ENCODE measurements around the gene ACOD1.

The ACOD1 gene

GRCh38 chr13:76965759-76966421, 17.6 kb downstream of the ACOD1 start:
- Mint-ChIP-seq H3K4me1 (no peaks in the 10 kb centered on the region), H3K27me3 (peaks cover 10 to 26% of the 10 kb centered on the region in 2 donors), H3K4me3 (no peak overlapping the region), H3K27ac (no peak overlapping the region), H3K36me3 (peaks cover 0 to 4% of the 10 kb centered on the region in 2 donors), H3K9me3 (peaks cover 4 to 5% of the 10 kb centered on the region in 2 donors)
- no peak for DNase-seq
- no peak for ATAC-seq (replicated peaks)

- ATAC-seq (replicated peaks) (no peak), DNase-seq (no peak)
- Mint-ChIP-seq H3K4me1 (peaks cover 0 to 2% of the 10 kb centered on the region in 2 donors), H3K9me3 (no peaks in the 10 kb centered on the region), H3K27me3 (peaks cover 18 to 35% of the 10 kb centered on the region in 2 donors), H3K36me3 (no peaks in the 10 kb centered on the region), H3K27ac (no peak overlapping the region), H3K4me3 (no peak overlapping the region)
Observed at GRCh38 chr13:76967031-76967430, 18.7 kb downstream of the ACOD1 start.

- Mint-ChIP-seq H3K9me3 (no peaks in the 10 kb centered on the region), H3K36me3 (no peaks in the 10 kb centered on the region), H3K4me1 (peaks cover 3 to 8% of the 10 kb centered on the region in 2 donors), H3K27ac (no peak overlapping the region), H3K27me3 (peaks cover 24 to 46% of the 10 kb centered on the region in 2 donors), H3K4me3 (no peak overlapping the region)
- DNase-seq (no peak), ATAC-seq (replicated peaks) (no peak)
Observed at GRCh38 chr13:76968041-76968440, 19.7 kb downstream of the ACOD1 start.

- H3K27me3 Mint-ChIP-seq: peaks cover 30 to 51% of the 10 kb centered on the region in 2 donors
- DNase-seq: no peak
Observed at GRCh38 chr13:76969488-76970365, 21.4 kb downstream of the ACOD1 start.

GRCh38 chr13:76971215-76971614, 22.9 kb downstream of the ACOD1 start:
- peaks cover 31 to 51% of the 10 kb centered on the region in 2 donors for H3K27me3 Mint-ChIP-seq
- ATAC-seq (replicated peaks): no peak
- peaks cover 3 to 8% of the 10 kb centered on the region in 2 donors for H3K4me1 Mint-ChIP-seq
- H3K4me3 Mint-ChIP-seq: no peak overlapping the region
- no peak overlapping the region for H3K27ac Mint-ChIP-seq
- no peaks in the 10 kb centered on the region for H3K9me3 Mint-ChIP-seq
- DNase-seq: no peak
- H3K36me3 Mint-ChIP-seq: no peaks in the 10 kb centered on the region

More at GRCh38 chr13:76969488-76970365, 21.4 kb downstream of the ACOD1 start:
- Mint-ChIP-seq H3K4me1 (peaks cover 3 to 8% of the 10 kb centered on the region in 2 donors), H3K9me3 (no peaks in the 10 kb centered on the region), H3K4me3 (no peak overlapping the region), H3K27ac (no peak overlapping the region), H3K36me3 (no peaks in the 10 kb centered on the region)
- ATAC-seq (replicated peaks): no peak

GRCh38 chr13:76971851-76972829, 23.8 kb downstream of the ACOD1 start:
- no peak for DNase-seq
- H3K27ac Mint-ChIP-seq: no peak overlapping the region
- no peaks in the 10 kb centered on the region for H3K36me3 Mint-ChIP-seq

GRCh38 chr13:76973920-76974617, 25.8 kb downstream of the ACOD1 start:
- no peak overlapping the region for H3K27ac Mint-ChIP-seq
- H3K27me3 Mint-ChIP-seq: peaks cover 33 to 49% of the 10 kb centered on the region in 2 donors
- H3K9me3 Mint-ChIP-seq: no peaks in the 10 kb centered on the region
- ATAC-seq (replicated peaks) (no peak), DNase-seq (no peak)
- H3K36me3 Mint-ChIP-seq: no peaks in the 10 kb centered on the region
- H3K4me1 Mint-ChIP-seq: peaks cover 3 to 8% of the 10 kb centered on the region in 2 donors
- H3K4me3 Mint-ChIP-seq: no peak overlapping the region

More at GRCh38 chr13:76971851-76972829, 23.8 kb downstream of the ACOD1 start:
- H3K9me3 Mint-ChIP-seq: no peaks in the 10 kb centered on the region
- ATAC-seq (replicated peaks): no peak
- peaks cover 3 to 8% of the 10 kb centered on the region in 2 donors for H3K4me1 Mint-ChIP-seq
- peaks cover 31 to 53% of the 10 kb centered on the region in 2 donors for H3K27me3 Mint-ChIP-seq
- H3K4me3 Mint-ChIP-seq: no peak overlapping the region

- Mint-ChIP-seq H3K9me3 (no peaks in the 10 kb centered on the region), H3K36me3 (no peaks in the 10 kb centered on the region), H3K27ac (no peak overlapping the region), H3K27me3 (peaks cover 35 to 52% of the 10 kb centered on the region in 2 donors), H3K4me3 (no peak overlapping the region), H3K4me1 (peaks cover 3 to 8% of the 10 kb centered on the region in 2 donors)
- no peak for ATAC-seq (replicated peaks)
- no peak for DNase-seq
Observed at GRCh38 chr13:76974618-76974975, 26.3 kb downstream of the ACOD1 start.

- no peaks in the 10 kb centered on the region for H3K36me3 Mint-ChIP-seq
- H3K27ac Mint-ChIP-seq: no peak overlapping the region
- peaks cover 4 to 8% of the 10 kb centered on the region in 2 donors for H3K4me1 Mint-ChIP-seq
- H3K4me3 Mint-ChIP-seq: no peak overlapping the region
- ATAC-seq (replicated peaks) (no peak), DNase-seq (no peak)
- peaks cover 39 to 51% of the 10 kb centered on the region in 2 donors for H3K27me3 Mint-ChIP-seq
- no peaks in the 10 kb centered on the region for H3K9me3 Mint-ChIP-seq
Observed at GRCh38 chr13:76975863-76976262, 27.6 kb downstream of the ACOD1 start.

- Mint-ChIP-seq H3K27me3 (peaks cover 39 to 51% of the 10 kb centered on the region in 2 donors), H3K4me3 (no peak overlapping the region), H3K27ac (no peak overlapping the region), H3K9me3 (no peaks in the 10 kb centered on the region), H3K36me3 (no peaks in the 10 kb centered on the region), H3K4me1 (peaks cover 4 to 8% of the 10 kb centered on the region in 2 donors)
- ATAC-seq (replicated peaks) (no peak), DNase-seq (no peak)
Observed at GRCh38 chr13:76976490-76976889, 28.2 kb downstream of the ACOD1 start.

- peaks cover 38 to 51% of the 10 kb centered on the region in 2 donors for H3K27me3 Mint-ChIP-seq
- no peaks in the 10 kb centered on the region for H3K9me3 Mint-ChIP-seq
- H3K4me1 Mint-ChIP-seq: peaks cover 4 to 7% of the 10 kb centered on the region in 2 donors
- no peak overlapping the region for H3K4me3 Mint-ChIP-seq
- DNase-seq (no peak), ATAC-seq (replicated peaks) (no peak)
- no peaks in the 10 kb centered on the region for H3K36me3 Mint-ChIP-seq
- no peak overlapping the region for H3K27ac Mint-ChIP-seq
Observed at GRCh38 chr13:76976929-76977328, 28.6 kb downstream of the ACOD1 start.

GRCh38 chr13:76980075-76980718, 31.9 kb downstream of the ACOD1 start:
- no peaks in the 10 kb centered on the region for H3K36me3 Mint-ChIP-seq
- peak; percentile 72 for DNase-seq
- H3K4me1 Mint-ChIP-seq: peaks cover 0 to 2% of the 10 kb centered on the region in 2 donors
- peak overlapping the region; percentile 68 to 73 for H3K4me3 Mint-ChIP-seq
- no peaks in the 10 kb centered on the region for H3K9me3 Mint-ChIP-seq
- ATAC-seq (replicated peaks): peak; percentile 99 to 100
- no peak overlapping the region for H3K27ac Mint-ChIP-seq
- H3K27me3 Mint-ChIP-seq: peaks cover 23 to 45% of the 10 kb centered on the region in 2 donors

GRCh38 chr13:76982061-76982460, 33.8 kb downstream of the ACOD1 start:
- Mint-ChIP-seq H3K4me1 (peaks cover 0 to 2% of the 10 kb centered on the region in 2 donors), H3K36me3 (no peaks in the 10 kb centered on the region), H3K4me3 (no peak overlapping the region), H3K27me3 (peaks cover 19 to 37% of the 10 kb centered on the region in 2 donors), H3K9me3 (no peaks in the 10 kb centered on the region), H3K27ac (no peak overlapping the region)
- no peak for ATAC-seq (replicated peaks)
- DNase-seq: no peak

All from stimulated activated naive B cell treated with anti-CD40 and anti-IgM and Interleukin-4, amounts not matched to agents 10 μg/mL and 1 μg/mL and 100 μg/mL, for 72 hours (primary cell).